Natural killer cell (primary cell): ENCODE measurements around the gene ECHDC1. TPM values are rescaled to one million over a fixed set of nuclear protein-coding genes. Genes with fewer than 3 reads are reported as not detected.

Experiments
- ATAC-seq, 3 donors: fragments of 150-1000 bp in 2 of 3; fragments of 200-7000 bp in 1 of 3; cut with Tn5 transposase; 1 replicate in 1 of 3; 2 replicates in 2 of 3; pipeline ENCODE4 v1.10.0; 2021; ENCODE audit warnings: mild to moderate bottlenecking in 2 of 3, moderate library complexity in 2 of 3
- DNase-seq, 2 donors: peaks; one replicate each; pipeline versions ENCODE4 v3.0.0 to v3.0.0-alpha.2; 2013 to 2021; ENCODE audit warnings: mixed read lengths in 1 of 2
- H3K27ac ChIP-seq: one replicate; pipeline ENCODE4 v1.5.1; 2013; ENCODE audit warnings: mild to moderate bottlenecking, low read length
- H3K27me3 ChIP-seq: one replicate; pipeline ENCODE4 v1.6.1; 2013; ENCODE audit warnings: low read length; ENCODE audit not compliant: control insufficient read depth, insufficient read depth
- H3K36me3 ChIP-seq: one replicate; pipeline ENCODE4 v1.6.1; 2013; ENCODE audit warnings: low read length; ENCODE audit not compliant: control insufficient read depth, insufficient read depth
- H3K4me1 ChIP-seq: one replicate; pipeline ENCODE4 v1.6.1; 2013; ENCODE audit warnings: low read length; ENCODE audit not compliant: control insufficient read depth, insufficient read depth
- H3K4me3 ChIP-seq: one replicate; pipeline ENCODE4 v1.5.1; 2013; ENCODE audit warnings: low read length
- H3K9me3 ChIP-seq: one replicate; pipeline ENCODE4 v1.6.1; 2013; ENCODE audit warnings: low read length; ENCODE audit not compliant: control insufficient read depth, insufficient read depth
- H3K27ac Mint-ChIP-seq, 2 donors: one replicate each; pipeline ENCODE4 v1.8.0; 2022; ENCODE audit warnings: mild to moderate bottlenecking in 2 of 2, mixed read lengths in 2 of 2, moderate library complexity in 1 of 2
- H3K27me3 Mint-ChIP-seq, 2 donors: one replicate each; pipeline ENCODE4 v1.8.0; 2022; ENCODE audit warnings: low read depth in 2 of 2, mixed read lengths in 2 of 2
- H3K36me3 Mint-ChIP-seq: one replicate; pipeline ENCODE4 v1.8.0; 2022; ENCODE audit warnings: mixed read lengths
- H3K4me1 Mint-ChIP-seq, 2 donors: one replicate each; pipeline ENCODE4 v1.8.0; 2022; ENCODE audit warnings: mixed read lengths in 2 of 2
- H3K4me3 Mint-ChIP-seq: one replicate; pipeline ENCODE4 v1.8.0; 2022; ENCODE audit warnings: mild to moderate bottlenecking, moderate library complexity, mixed read lengths
- H3K9me3 Mint-ChIP-seq, 2 donors: one replicate each; pipeline ENCODE4 v1.8.0; 2022; ENCODE audit warnings: mixed read lengths in 2 of 2
- CTCF ChIP-seq: fragments of 200-600 bp; IDR thresholded peaks from one replicate; pipeline ENCODE4 v1.8.0; 2022; ENCODE audit warnings: antibody characterized with exemption
- WGBS: methylation state at CpG from one replicate; pipeline ENCODE4 v1.1.7; 2013; ENCODE audit warnings: missing lambda C conversion rate; ENCODE audit not compliant: insufficient coverage; 5-methylcytosine and 5-hydroxymethylcytosine counted together
- intact Hi-C: fragments of 100-400 bp; cut with micrococcal nuclease; formaldehyde crosslinking; loops from one replicate; pipeline ENCODE4 v1.14.2; 2022
- total RNA-seq, 4 donors: library from RNA; stranded (reverse); fragments of 120-200 nt in 1 of 4; gene quantifications; one replicate each; pipeline versions ENCODE4 v1.2.3 to v1.2.4, GENCODE V29; 2013 to 2022

The ECHDC1 gene
- total RNA-seq, 3 donors from 2014 or later (not counting 1 experiment from before 2014, with no cell fraction given) = 18.7 to 35.1 (median 21.4) TPM

- no peaks in the 10 kb centered on the region for H3K27me3 ChIP-seq
- WGBS = 87% methylated on average over 3 of the region's 6 CpGs
- no peaks in the 10 kb centered on the region for H3K9me3 ChIP-seq
- Mint-ChIP-seq H3K36me3 (no peaks in the 10 kb centered on the region), H3K27me3 (no peaks in the 10 kb centered on the region), H3K27ac (no peak overlapping the region), H3K4me1 (peaks cover 23 to 29% of the 10 kb centered on the region in 2 donors), H3K4me3 (no peak overlapping the region), H3K9me3 (no peaks in the 10 kb centered on the region)
- intact Hi-C loops = loop anchor here (10.0 kb wide), 1 partner anchor 244 kb away; no protein-coding TSS in a partner anchor
- no peak overlapping the region for H3K4me3 ChIP-seq
- DNase-seq (no peak), ATAC-seq (no peak)
- H3K36me3 ChIP-seq = peaks cover 6% of the 10 kb centered on the region
- no peaks in the 10 kb centered on the region for H3K4me1 ChIP-seq
- H3K27ac ChIP-seq = no peak overlapping the region
- TF ChIP-seq CTCF = no peak
These were observed 42.2 kb downstream of the ECHDC1 start for GRCh38 chr6:127301199-127301700.

- no peak for ATAC-seq
- Mint-ChIP-seq H3K9me3 (no peaks in the 10 kb centered on the region), H3K36me3 (no peaks in the 10 kb centered on the region), H3K4me1 (peaks cover 16 to 23% of the 10 kb centered on the region in 2 donors), H3K27ac (no peak overlapping the region), H3K27me3 (no peaks in the 10 kb centered on the region), H3K4me3 (no peak overlapping the region)
- no peaks in the 10 kb centered on the region for H3K27me3 ChIP-seq
- no peaks in the 10 kb centered on the region for H3K9me3 ChIP-seq
- no peak overlapping the region for H3K27ac ChIP-seq
- intact Hi-C loops = loop anchor here (10.0 kb wide), 1 partner anchor 244 kb away; no protein-coding TSS in a partner anchor
- H3K4me1 ChIP-seq = no peaks in the 10 kb centered on the region
- no peak overlapping the region for H3K4me3 ChIP-seq
- H3K36me3 ChIP-seq = peaks cover 10% of the 10 kb centered on the region
- DNase-seq = no peak
- TF ChIP-seq CTCF = no peak
These were observed 43.0 kb downstream of the ECHDC1 start for GRCh38 chr6:127300411-127300810.

- H3K36me3 ChIP-seq = peaks cover 13% of the 10 kb centered on the region
- Mint-ChIP-seq H3K36me3 (no peaks in the 10 kb centered on the region), H3K4me1 (peaks cover 11 to 18% of the 10 kb centered on the region in 2 donors), H3K4me3 (no peak overlapping the region), H3K9me3 (no peaks in the 10 kb centered on the region), H3K27me3 (no peaks in the 10 kb centered on the region), H3K27ac (peak overlapping the region in 1 of 2 donors; percentile 38)
- H3K4me3 ChIP-seq = no peak overlapping the region
- 100% methylated on average over 1 of the region's 4 CpGs for WGBS
- H3K27ac ChIP-seq = no peak overlapping the region
- no peaks in the 10 kb centered on the region for H3K4me1 ChIP-seq
- TF ChIP-seq CTCF = no peak
- intact Hi-C loops = loop anchor here (10.0 kb wide), 1 partner anchor 245 kb away; no protein-coding TSS in a partner anchor
- ATAC-seq (no peak), DNase-seq (no peak)
- no peaks in the 10 kb centered on the region for H3K27me3 ChIP-seq
- no peaks in the 10 kb centered on the region for H3K9me3 ChIP-seq
These were observed 43.7 kb downstream of the ECHDC1 start for GRCh38 chr6:127299522-127300240.
